GM19351 (cell line): ENCODE data around the gene SLC12A5.

Experiments
- ATAC-seq: cut with Tn5 transposase; IDR thresholded peaks from one replicate; pipeline ENCODE4 v1.9.1; 2021; ENCODE audit warnings: mild to moderate bottlenecking, moderate library complexity; ENCODE audit not compliant: unreplicated experiment

Gene SLC12A5

GRCh38 chr20:46025376-46025783 is 3.6 kb upstream of the SLC12A5 start:
- no peak for ATAC-seq

- no peak for ATAC-seq
These were observed 1.7 kb upstream of the SLC12A5 start for GRCh38 chr20:46027245-46027853.

DNA sequence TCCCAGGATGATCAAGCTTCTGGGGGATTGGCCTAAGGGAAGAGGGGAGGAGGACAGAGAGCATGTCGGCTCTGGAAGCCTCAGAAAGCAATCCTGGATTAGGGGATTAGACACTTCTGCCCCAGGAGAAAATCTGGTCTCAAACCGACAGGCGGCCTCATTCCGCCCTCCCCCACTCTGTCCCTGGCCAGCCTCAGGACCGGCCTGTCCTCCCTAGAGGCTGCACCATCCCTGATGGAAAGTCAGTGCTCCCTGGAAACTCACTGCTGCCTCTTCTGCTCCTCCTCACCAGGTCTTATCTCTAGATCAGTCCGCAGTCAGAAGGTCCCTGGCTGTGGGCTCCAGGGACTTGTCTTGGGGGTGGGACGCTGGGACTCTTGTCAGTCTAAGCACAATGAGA is 905 bp upstream of the SLC12A5 start:
- no peak for ATAC-seq

DNA sequence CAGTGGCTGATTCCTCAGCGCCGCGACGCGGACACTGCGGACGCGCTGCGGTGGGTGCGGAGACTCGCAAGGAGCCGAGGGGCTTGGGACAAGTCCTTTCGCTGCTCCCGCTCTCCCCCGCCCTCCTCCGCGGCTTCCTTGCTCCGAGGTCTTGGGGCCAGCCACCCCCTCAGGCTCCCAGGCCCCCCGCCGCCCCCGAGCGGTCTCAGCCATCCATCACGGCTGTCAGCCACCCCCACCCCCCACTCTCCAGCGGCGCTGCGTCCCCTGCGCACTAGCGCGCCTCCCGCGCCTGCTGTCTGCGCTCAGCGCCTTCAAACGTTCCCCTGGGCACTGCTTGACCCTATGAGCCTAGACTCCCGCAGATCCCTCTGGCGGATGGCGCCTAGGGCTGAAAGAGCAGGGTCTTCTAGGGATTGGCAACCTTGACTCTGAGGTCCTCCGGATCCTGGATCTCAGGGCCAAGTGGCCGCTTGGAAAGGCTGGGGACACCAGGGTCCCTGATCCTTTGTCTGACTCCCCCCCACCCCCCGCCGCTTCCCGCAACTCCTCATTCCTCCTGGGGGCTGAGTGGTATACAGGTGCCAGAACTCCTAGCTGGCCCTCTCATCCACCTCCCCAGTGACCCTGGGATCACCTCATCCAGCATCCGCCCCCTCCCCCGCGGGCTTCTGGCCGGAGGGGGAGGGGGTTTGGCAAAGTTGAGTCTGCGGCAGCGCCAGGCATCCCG is 1.4 kb downstream of the SLC12A5 start:
- no peak for ATAC-seq

DNA sequence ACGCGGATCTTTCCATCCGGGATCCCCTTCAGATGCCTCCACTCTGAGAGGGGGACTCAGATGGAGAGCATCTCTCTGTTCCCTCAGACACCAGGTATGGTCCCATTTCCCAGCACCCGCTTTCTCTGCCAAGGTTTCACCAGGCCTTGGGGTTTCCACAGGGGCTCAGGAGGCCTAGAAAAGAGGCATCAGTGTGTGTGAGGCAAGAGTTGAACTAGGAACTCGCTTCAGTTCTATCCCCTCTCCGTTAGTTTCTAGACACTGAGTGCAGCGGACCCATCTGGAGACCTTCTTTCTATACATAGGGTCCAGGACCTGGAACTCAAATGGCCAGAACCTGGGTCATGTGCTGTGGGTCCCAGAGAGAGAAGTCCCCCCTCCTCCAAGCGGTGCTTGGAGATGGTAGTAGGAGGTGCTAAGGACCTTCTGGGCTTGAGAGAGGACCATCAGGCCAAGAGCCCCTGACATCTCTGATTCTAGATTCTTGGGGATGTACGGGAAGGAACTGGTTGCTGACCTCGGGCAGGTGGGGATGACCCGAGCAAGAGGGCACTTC is 2.1 kb downstream of the SLC12A5 start:
- ATAC-seq = no peak

GRCh38 chr20:46031701-46032254 is 2.8 kb downstream of the SLC12A5 start:
- ATAC-seq = no peak

GRCh38 chr20:46034039-46034438 is 5.0 kb downstream of the SLC12A5 start:
- no peak for ATAC-seq

DNA sequence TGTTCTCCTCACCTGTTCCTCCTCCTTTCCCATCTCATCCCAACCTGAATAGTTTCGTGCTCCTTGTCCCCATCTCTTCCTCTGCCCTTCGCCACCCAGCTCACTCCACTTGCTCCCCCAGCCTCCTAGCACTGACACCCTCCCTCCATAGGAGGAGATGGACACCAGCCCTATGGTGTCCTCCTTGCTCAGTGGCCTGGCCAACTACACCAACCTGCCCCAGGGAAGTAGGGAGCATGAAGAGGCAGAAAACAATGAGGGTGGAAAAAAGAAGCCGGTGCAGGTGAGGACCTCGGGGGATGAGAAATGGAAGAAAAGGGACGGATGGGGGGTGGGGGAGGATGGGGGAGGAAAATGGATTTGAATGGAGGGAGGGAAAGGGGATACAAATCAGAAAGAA is 6.2 kb downstream of the SLC12A5 start:
- ATAC-seq = no peak

GRCh38 chr20:46035713-46036112 is 6.7 kb downstream of the SLC12A5 start:
- ATAC-seq = no peak

DNA sequence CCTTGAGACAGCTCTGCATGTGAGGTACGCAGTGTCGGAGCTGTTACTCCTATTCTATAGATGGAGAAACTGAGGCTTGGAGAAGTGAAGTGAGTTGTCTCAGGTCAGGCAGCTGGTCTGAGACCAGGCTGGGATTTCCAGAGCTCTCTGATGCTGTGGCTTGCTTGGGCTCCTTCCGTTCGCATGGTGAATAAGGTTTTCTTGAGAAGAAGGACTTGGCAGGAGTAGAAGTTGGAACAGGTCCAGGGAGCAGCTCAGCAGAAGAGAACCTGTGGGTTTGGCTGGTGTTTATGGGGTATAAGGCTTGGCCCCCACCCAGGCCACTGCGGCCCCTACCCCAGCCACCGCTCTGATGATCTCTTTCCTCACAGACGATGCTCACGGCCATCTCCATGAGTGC is 7.4 kb downstream of the SLC12A5 start:
- ATAC-seq = no peak

DNA sequence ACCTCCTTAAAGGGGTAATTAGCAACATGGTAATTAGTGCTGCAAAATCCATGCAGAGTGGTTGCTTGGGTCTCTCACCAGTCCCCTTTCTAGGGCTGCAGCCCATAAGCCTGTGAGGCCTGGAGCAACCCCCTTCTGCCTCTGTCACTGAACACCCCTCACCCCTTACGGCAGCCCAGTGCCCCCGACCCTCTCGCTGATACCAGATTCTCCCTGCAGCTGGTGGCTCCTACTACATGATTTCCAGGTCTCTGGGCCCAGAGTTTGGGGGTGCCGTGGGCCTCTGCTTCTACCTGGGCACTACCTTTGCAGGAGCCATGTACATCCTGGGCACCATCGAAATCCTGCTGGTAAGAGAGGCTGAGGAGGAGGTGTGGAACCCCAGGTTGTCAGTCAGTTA is 8.0 kb downstream of the SLC12A5 start:
- ATAC-seq = no peak

DNA sequence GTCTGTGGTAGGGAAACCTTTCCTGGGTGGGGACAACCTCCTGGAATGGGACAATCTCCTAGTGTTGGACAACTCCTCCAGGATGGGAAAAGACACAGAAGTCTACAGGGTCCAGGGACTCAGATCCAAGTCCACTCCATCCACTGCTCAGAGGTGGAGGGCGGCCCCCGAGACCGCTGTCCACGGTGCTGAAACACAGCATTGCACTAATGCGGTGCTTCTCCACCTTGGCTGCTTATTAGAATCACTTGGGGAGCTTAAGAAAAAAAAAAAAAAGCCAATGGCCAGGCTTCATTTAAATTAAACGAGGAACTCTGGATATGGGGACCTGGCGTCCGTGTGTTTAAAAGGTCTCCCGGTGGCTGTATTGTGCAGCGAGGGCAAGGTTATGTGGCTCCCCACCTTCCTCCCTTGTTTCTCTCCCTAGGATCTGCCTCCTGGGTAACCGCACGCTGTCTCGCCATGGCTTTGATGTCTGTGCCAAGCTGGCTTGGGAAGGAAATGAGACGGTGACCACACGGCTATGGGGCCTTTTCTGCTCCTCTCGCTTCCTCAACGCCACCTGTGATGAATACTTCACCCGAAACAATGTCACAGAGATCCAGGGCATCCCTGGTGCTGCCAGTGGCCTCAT is 12.0 kb downstream of the SLC12A5 start:
- no peak for ATAC-seq

GRCh38 chr20:46043556-46043955 is 14.5 kb downstream of the SLC12A5 start:
- no peak for ATAC-seq

GRCh38 chr20:46044896-46045295 is 15.9 kb downstream of the SLC12A5 start:
- no peak for ATAC-seq

DNA sequence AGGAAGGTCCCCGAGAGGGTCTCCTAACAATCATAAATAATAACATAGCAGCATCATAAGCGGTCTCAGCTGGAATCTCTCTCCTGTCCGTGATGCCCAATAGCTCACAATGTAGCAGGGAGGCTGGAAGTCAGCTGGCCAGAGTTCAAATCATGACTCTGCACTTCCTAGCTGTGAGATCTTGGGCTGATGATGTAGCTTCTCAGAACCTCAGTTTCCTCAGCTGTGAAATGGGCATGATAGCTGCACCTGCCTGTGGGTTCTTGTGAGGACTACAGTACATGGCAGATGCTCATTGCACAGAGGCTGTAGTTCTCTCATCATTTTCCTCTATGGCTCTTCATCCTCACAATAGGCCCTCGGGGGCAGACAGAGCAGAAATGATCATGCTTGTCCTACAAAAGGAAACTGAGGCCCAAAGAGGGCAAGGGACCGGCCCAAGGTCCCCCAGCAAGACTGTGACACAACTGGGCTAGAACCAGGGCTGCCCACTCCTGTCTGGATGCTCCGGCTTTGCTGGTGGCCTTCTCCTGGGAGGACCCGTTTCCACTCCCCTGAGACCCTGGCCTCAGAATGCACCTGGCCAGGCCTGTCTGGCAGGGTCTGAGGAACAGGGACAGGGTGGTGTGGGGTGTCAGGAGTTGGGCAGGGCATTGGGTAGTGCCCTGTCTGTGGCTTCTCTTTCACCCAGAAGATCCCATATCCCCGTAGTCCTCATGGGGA is 17.7 kb downstream of the SLC12A5 start:
- ATAC-seq = no peak

- no peak for ATAC-seq
These were observed 18.8 kb downstream of the SLC12A5 start for GRCh38 chr20:46047821-46048220.

DNA sequence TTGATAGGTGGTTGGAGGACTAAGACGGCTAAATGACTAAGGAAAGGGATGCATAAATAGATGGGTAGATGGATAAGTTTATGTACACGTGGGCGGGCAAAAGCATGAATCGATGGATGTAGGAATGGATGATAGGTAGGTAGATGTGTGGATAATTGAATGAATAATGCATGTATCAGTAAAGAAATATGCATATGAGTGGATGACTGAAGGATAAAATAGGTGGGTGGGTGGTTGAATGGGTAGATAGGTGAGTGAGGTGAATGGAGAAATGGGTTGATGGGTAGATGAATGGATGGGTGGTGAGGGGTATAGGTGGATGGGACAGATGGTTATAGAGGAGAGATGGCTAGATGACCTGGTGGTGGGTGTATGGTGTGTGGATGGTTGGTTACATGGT is 20.2 kb downstream of the SLC12A5 start:
- no peak for ATAC-seq

GRCh38 chr20:46049815-46050214 is 20.8 kb downstream of the SLC12A5 start:
- no peak for ATAC-seq

- ATAC-seq = no peak
These were observed 21.4 kb downstream of the SLC12A5 start for GRCh38 chr20:46050444-46050843.

GRCh38 chr20:46050885-46051284 is 21.9 kb downstream of the SLC12A5 start:
- no peak for ATAC-seq
